ENCODE results near the gene SFTA2. TPM values are rescaled to one million over a fixed set of nuclear protein-coding genes. Genes with fewer than 3 reads are reported as not detected.
"Not testable (repeated sequence)": the region's sequence is repeated elsewhere in the genome, so short reads cannot be mapped to it uniquely, and the experiment has no call there.

The SFTA2 gene
- total RNA-seq (2014; rRNA removed; shearing (Covaris generic)): not detected in 2 replicates

GRCh38 chr6:30931969-30932645 is at the start of gene SFTA2:
Gene SFTA2, minus strand, starts transcription at chr6:30932170. Its CDS starts 74 bp downstream, at chr6:30932096.
- DNase-seq: no peak
- no peaks in the 10 kb centered on the region for H3K36me3 ChIP-seq (replicated peaks; ENCODE audit: control insufficient read depth, insufficient read depth, low read length)
- H3K27me3 ChIP-seq (ENCODE audit: control insufficient read depth, insufficient read depth, low read length): no peaks in the 10 kb centered on the region; the same call in 1 of the 2 replicates
- H3K4me3 ChIP-seq (ENCODE audit: insufficient read depth, low read depth, low read length): no peak within 1 kb of the TSS

- Histone ChIP-seq H3K27me3 (ENCODE audit: control insufficient read depth, insufficient read depth, low read length) (no peaks in the 10 kb centered on the region), H3K36me3 (replicated peaks; ENCODE audit: control insufficient read depth, insufficient read depth, low read length) (no peaks in the 10 kb centered on the region), H3K4me3 (ENCODE audit: insufficient read depth, low read depth, low read length) (no peak overlapping the region)
- no peak for DNase-seq
These were observed 47.7 kb upstream of the SFTA2 start for GRCh38 chr6:30979690-30980089.

GRCh38 chr6:30979141-30979540 is 47.2 kb upstream of the SFTA2 start:
- no peak for DNase-seq
- H3K27me3 ChIP-seq (ENCODE audit: control insufficient read depth, insufficient read depth, low read length): no peaks in the 10 kb centered on the region
- no peak overlapping the region for H3K4me3 ChIP-seq (ENCODE audit: insufficient read depth, low read depth, low read length)
- H3K36me3 ChIP-seq (replicated peaks; ENCODE audit: control insufficient read depth, insufficient read depth, low read length): no peaks in the 10 kb centered on the region

DNA sequence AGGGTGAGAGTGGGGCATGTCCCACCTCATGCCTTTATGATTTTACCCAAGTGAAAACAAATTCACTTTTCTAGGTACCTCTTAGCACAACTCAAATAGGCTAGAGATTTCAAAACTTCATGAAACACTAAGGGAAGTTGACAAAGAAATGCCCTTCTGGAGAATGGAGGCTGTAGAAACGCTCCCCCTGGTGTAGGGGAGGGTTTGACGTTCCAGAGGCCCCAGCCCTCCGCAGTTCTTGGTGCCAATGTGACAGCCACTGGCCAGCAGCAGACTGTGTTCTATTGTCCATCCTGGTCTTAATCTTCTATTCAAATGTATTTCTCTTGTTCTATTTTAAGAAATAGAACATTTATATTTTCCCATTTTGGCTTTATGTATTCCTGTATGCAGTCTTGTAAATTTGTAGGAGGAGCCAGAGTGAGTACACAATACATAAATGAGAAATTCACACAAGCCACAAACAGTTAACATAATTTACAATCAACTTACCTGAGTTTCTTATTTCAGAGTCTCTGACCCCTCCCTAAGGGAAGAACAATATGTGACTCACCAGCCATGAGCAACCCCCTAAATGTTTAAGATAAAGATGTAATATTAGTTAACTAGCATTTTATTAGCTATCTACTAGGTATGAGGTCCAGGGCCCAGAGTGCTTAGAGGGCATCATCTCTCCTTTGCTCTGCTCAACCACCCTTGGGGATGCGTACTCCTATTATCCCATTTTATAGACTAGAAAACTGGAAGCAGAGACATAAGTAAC is 42.7 kb upstream of the SFTA2 start:
- Histone ChIP-seq H3K4me3 (ENCODE audit: insufficient read depth, low read depth, low read length) (no peak overlapping the region), H3K36me3 (replicated peaks; ENCODE audit: control insufficient read depth, insufficient read depth, low read length) (no peaks in the 10 kb centered on the region), H3K27me3 (ENCODE audit: control insufficient read depth, insufficient read depth, low read length) (no peaks in the 10 kb centered on the region)
- no peak for DNase-seq

DNA sequence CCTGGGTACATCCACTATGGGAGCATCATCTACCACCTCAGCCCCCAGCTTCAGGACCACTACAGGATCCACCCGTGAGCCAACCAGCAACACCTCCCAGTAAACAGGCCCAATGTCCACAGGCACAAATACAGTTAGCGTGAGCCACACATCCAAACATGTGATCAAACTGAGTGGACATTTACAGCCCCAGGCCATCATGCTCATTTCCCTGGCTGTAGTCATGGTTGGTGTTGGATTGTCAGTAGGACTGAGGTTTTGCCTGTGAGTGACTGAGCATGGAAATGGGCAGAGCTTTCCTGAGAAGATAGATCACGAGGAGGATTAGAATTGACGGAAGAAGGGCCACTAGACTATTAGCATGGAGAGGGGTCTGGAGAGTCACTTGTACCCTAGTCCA is 40.8 kb upstream of the SFTA2 start:
- DNase-seq: no peak
- Histone ChIP-seq H3K4me3 (ENCODE audit: insufficient read depth, low read depth, low read length) (no peak overlapping the region), H3K36me3 (replicated peaks; ENCODE audit: control insufficient read depth, insufficient read depth, low read length) (no peaks in the 10 kb centered on the region), H3K27me3 (ENCODE audit: control insufficient read depth, insufficient read depth, low read length) (no peaks in the 10 kb centered on the region)

- Histone ChIP-seq H3K4me3 (ENCODE audit: insufficient read depth, low read depth, low read length) (no peak overlapping the region), H3K36me3 (replicated peaks; ENCODE audit: control insufficient read depth, insufficient read depth, low read length) (no peaks in the 10 kb centered on the region), H3K27me3 (ENCODE audit: control insufficient read depth, insufficient read depth, low read length) (no peaks in the 10 kb centered on the region)
- no peak for DNase-seq
These were observed 39.0 kb upstream of the SFTA2 start for GRCh38 chr6:30970946-30971345.

- not testable (repeated sequence) for H3K4me3 ChIP-seq (ENCODE audit: insufficient read depth, low read depth, low read length); H3K36me3 ChIP-seq (replicated peaks; ENCODE audit: control insufficient read depth, insufficient read depth, low read length); H3K27me3 ChIP-seq (ENCODE audit: control insufficient read depth, insufficient read depth, low read length); DNase-seq
These were observed 37.2 kb upstream of the SFTA2 start for GRCh38 chr6:30969171-30969570.

DNA sequence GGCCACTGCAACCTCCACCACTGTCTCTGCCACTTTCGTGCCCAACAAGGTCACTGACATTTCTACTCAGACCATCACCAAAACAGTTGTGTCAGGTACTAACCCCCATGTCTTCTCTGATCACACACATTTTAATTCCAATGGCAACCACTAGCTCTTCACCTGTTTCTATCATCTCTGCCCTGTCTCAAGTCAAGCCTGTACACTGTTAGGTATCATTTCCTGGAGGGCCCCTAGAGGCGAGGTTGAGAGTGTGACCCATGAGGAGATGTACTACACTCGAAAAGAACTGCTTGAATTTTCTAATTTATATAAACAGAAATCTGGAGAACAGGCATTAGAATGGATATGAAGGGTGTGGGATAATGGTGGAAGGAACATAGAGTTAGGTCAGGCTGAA is 34.2 kb upstream of the SFTA2 start:
- Histone ChIP-seq H3K36me3 (replicated peaks; ENCODE audit: control insufficient read depth, insufficient read depth, low read length) (no peaks in the 10 kb centered on the region), H3K4me3 (ENCODE audit: insufficient read depth, low read depth, low read length) (no peak overlapping the region), H3K27me3 (ENCODE audit: control insufficient read depth, insufficient read depth, low read length) (no peaks in the 10 kb centered on the region)
- DNase-seq: no peak

GRCh38 chr6:30965140-30965601 is 33.2 kb upstream of the SFTA2 start:
- Histone ChIP-seq H3K4me3 (ENCODE audit: insufficient read depth, low read depth, low read length) (no peak overlapping the region), H3K27me3 (ENCODE audit: control insufficient read depth, insufficient read depth, low read length) (no peaks in the 10 kb centered on the region), H3K36me3 (replicated peaks; ENCODE audit: control insufficient read depth, insufficient read depth, low read length) (no peaks in the 10 kb centered on the region)
- DNase-seq: no peak

DNA sequence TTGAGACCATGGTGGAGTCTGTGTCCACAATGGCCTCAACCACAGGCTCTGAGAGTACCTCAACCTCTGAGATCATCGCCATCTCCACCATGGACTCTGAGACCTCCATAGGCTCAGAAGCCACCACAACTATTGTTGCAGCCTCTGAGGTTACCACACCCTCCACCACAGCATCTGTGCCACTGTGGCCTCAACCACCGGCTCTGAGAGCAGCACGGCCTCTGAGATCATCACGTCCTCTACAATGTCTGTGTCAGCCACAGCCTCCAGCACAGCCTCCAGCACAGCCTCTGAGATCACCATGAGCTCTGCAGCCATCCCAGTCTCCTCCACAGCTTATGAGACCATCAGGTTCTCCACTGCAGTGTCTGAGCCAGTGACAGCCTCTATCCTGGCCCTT is 32.1 kb upstream of the SFTA2 start:
- H3K36me3 ChIP-seq (replicated peaks; ENCODE audit: control insufficient read depth, insufficient read depth, low read length): no peaks in the 10 kb centered on the region
- no peak overlapping the region for H3K4me3 ChIP-seq (ENCODE audit: insufficient read depth, low read depth, low read length)
- DNase-seq: no peak
- H3K27me3 ChIP-seq (ENCODE audit: control insufficient read depth, insufficient read depth, low read length): no peaks in the 10 kb centered on the region

DNA sequence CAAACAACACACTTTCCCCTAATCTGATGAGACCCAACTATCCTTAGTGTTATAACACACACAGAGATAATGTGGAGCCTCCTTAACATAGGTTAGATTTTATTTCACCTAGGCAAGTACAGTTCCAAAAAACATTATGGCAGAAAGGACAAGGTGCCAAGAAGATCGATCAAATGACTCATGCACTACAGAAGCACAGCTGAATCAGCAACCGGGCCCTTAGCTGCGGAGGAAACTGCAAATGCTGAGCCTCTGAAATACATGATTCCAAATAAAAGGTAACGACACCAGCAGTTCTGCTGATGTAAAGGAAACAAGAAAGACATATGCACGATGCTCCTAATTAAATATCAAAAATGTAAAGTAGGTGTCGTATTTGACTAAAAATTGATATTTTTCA is 31.7 kb upstream of the SFTA2 start:
- Histone ChIP-seq H3K36me3 (replicated peaks; ENCODE audit: control insufficient read depth, insufficient read depth, low read length) (no peaks in the 10 kb centered on the region), H3K4me3 (ENCODE audit: insufficient read depth, low read depth, low read length) (no peak overlapping the region), H3K27me3 (ENCODE audit: control insufficient read depth, insufficient read depth, low read length) (no peaks in the 10 kb centered on the region)
- DNase-seq: no peak

DNA sequence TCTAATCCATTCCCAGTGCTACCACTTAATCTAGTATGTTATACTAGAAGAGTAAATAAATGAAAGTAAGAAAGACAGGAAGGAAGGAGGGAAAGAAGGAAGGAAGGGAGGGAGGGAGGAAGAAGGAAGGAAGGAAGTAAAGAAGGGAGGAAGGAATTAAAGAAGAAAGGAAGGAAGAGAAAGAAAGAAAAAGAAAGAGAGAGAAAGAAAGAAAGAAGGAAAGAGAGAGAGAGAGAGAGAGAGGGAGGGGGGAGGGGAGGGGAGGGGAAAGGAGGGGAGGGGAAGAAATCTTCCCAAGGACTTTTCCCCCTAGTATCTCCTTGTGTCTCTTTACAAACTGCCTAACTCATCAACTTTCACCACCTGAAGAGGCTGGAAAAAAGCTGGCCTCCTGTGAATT is 30.7 kb upstream of the SFTA2 start:
- H3K36me3 ChIP-seq (replicated peaks; ENCODE audit: control insufficient read depth, insufficient read depth, low read length): no peaks in the 10 kb centered on the region
- no peak for DNase-seq
- H3K27me3 ChIP-seq (ENCODE audit: control insufficient read depth, insufficient read depth, low read length): no peaks in the 10 kb centered on the region
- H3K4me3 ChIP-seq (ENCODE audit: insufficient read depth, low read depth, low read length): no peak overlapping the region

GRCh38 chr6:30960907-30961673 is 29.1 kb upstream of the SFTA2 start:
- no peak for DNase-seq
- peaks cover 3% of the 10 kb centered on the region for H3K27me3 ChIP-seq (ENCODE audit: control insufficient read depth, insufficient read depth, low read length)

GRCh38 chr6:30957716-30958115 is 25.7 kb upstream of the SFTA2 start:
- Histone ChIP-seq H3K4me3 (ENCODE audit: insufficient read depth, low read depth, low read length) (no peak overlapping the region), H3K36me3 (replicated peaks; ENCODE audit: control insufficient read depth, insufficient read depth, low read length) (no peaks in the 10 kb centered on the region), H3K27me3 (ENCODE audit: control insufficient read depth, insufficient read depth, low read length) (peaks cover 12% of the 10 kb centered on the region)
- DNase-seq: no peak

More at GRCh38 chr6:30960907-30961673, 29.1 kb upstream of the SFTA2 start:
- Histone ChIP-seq H3K4me3 (ENCODE audit: insufficient read depth, low read depth, low read length) (no peak overlapping the region), H3K36me3 (replicated peaks; ENCODE audit: control insufficient read depth, insufficient read depth, low read length) (no peaks in the 10 kb centered on the region)

Measured in H7 (cell line).